NCI-H748 treated with DMSO at 0.1 percent for 48 hours (cell line): ENCODE results near the gene STPG3.

ENCODE experiments used
- DNase-seq: peaks from one replicate; lab custom pipeline; 2025; lab: John Stamatoyannopoulos, UW

STPG3 gene

DNA sequence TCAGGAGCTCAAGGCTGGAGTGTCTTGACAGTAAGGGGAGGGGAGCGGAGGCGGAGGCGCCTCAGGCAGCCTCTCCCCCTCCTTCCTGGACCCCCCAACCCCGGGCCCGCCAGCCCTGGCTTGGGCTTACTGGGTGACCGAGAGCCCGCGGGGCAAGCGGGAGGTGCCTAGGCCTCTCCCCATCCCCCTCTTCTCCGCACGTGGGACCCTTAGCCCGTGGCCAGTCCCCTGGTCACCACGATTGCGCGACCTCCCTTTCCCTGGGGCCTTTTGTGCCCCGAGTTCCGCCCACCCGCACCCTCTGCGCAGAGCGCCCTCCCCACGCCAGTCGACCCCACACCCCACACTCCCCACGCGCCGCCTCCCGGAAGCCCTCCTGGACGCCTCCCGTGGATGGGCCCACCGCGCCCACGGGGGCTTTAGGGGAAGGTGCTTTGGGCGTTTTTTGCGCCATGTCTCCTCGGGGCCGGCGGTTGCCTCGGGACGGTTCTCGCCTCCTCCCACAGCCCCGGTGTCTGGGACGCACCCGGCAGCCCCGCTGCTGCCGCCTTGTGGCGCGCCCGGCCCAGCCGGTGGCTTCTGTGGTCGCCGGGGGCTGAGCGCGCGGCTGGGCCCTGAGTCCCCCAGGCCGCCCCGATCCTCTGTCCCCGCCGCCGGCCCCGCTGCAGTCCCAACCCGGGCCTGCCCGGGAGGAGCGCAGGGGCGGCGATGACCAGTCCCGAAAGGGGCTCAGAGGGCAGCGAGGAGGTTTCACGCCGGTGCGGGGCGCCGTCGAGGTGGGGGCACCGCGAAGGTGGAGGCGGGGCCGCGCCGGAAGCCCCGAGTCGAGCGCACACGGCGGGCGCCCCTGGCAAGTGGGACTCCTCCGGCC, 29.6 kb downstream of the STPG3 start:
- no peak for DNase-seq

DNA sequence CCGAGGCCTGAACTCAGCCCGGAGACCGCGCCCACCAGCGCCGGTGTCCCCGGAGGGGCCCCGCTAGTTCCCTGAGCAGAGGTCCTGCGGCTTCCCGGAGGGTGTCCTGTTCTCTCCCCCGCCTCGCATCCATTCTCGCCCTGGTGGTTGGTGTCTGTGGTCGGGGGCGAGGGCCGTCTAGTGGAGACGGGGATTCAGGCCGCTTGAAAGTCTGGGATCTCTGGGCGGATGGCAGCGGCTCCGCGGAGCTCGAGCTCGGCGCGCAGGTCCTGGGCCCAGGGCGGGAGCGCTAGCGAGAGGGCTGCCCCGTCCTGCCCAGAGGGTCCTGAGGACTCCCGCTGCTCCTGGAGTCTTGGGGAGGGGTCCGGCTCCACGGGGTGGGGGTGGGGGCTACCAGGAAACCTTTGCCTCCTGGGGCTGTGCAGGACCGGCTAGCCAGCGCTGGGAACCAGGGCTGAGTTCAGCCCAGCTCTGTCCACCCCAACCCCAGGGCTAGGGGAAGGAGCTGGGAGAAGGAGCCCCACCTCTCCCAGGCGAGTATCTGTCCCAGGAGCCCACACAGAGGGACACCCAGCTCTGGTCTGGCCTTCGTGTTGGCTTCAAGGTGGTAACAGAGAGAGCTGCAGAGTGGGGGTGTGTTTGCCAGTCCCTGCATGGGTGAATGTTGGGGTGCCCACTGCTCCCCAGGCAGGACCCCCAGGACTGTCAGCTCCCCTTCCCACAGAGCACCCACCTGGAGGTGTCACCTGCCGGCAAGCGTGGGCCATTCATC, 30.4 kb downstream of the STPG3 start:
- DNase-seq, result no peak

DNA sequence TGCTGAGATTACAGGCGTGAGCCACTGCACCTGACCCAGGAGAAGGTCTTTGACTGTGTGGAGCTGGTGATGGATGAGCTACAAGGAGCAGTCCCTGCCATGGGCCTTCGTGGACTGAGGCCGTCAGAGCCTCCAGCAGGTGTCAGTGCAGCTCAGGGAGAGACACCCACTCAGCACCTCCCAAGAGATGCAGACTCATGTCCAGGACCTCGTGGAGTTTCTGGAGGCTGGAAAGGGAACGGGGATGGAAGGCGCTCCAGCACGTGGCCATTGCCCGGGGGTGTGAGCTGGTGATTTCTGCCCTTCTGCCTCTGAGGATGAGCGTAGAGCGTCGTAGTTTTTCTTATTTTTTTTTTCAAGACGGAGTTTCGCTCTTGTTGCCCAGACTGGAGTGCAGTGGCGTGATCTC, 35.9 kb downstream of the STPG3 start:
- DNase-seq, result peak; percentile 27

DNA sequence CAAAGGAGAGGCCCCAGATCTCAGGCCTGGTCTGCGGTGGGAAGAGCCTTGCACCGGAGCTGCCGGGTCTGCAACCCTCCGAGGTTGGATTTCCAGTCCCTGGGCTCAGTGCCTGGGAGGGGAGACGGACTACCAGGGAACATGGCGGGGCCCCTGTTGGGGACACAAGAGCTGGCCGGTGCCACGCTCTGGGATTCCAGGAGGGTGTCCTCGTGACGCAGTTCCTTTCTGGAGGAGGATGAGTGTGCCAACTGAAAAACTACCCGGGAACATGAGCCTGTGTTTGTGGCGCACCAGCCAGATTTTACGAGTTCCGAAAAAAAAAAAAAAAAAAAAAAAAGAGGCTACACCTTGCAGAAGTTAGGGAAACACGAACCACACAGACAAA, 42.0 kb downstream of the STPG3 start:
- no peak for DNase-seq

DNA sequence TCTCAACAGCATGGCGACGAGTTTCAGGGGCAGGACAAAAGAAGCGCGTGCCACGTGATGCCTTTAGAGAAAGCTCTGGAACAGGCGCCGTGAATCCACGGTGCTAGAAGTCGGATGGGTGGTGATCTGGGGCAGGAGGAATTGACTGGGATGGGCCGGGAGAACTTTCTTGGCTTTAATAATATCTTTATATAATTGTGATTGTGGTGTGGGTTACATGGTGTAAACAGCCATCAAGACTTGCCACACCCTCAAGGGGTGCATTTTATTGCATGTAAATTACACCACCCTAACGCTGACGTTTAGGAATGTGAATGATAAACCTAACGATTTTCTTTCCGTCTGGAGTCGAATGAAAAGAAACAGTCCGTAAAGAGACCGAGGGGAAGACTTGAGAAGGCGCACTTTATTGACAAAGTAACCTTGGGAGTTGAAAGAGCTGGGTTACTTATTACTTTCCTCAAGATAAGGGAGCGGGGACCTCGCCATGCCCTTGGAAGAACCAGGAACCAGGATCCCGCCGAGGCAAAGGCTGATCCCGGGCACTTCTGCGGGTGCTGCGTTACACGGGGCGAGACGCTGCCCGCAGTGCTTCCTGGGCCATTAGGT, 42.5 kb downstream of the STPG3 start:
- no peak for DNase-seq

DNA sequence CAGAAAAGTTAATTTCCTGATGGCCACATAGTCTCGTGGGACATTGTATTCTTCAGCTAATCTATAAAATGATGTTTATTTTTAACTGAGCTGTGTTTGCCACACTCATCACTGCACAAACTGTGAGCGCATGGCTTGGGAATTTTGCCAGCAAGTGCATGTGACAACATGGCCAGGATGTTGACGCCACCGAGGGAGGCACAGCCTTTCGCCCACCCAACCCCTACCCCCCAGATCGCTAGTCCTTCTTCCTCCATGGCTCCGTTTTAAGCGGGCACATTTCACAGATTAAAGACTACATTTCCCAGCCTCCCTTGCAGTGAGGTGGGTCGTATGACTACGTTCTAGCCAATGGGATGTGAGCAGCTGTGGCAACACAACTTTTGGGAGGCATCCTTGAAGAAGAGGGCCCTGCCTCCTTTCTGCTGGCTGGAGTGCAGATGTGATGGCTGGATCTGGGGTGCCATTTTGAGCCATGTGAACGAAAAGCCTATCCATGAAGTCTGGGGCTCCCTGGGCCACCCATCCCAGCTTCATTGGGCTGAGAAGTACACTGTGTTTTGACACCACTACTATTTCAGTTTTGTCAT, 43.1 kb downstream of the STPG3 start:
- DNase-seq, result peak; percentile 55

DNA sequence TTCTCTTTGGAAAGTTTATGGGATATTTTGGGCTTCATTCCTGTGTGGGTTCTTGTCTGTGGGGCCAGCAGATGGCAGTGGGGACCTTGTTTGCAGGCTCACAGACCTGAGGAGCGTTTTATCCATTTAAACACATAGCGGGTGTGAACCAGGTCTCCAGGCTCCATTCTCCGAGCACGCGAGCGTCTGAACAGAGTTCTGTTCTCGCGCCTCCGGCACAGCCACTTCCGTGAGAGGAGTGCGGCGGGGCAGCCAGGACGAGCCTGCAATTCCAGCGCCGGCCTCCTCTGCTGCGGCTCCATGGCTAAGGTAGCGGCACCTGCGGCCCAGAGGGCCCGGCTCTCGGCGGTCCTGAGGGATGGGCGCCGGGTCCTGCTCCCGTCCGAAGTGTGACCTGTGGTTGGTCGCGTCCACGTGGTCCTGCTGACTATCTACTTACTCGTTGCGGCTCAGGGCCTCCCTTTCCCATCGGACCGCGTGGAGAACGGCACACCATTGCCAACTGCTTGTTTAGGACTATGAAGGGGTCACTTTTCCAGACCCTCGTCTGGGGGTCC, 43.7 kb downstream of the STPG3 start:
- DNase-seq, result no peak

DNA sequence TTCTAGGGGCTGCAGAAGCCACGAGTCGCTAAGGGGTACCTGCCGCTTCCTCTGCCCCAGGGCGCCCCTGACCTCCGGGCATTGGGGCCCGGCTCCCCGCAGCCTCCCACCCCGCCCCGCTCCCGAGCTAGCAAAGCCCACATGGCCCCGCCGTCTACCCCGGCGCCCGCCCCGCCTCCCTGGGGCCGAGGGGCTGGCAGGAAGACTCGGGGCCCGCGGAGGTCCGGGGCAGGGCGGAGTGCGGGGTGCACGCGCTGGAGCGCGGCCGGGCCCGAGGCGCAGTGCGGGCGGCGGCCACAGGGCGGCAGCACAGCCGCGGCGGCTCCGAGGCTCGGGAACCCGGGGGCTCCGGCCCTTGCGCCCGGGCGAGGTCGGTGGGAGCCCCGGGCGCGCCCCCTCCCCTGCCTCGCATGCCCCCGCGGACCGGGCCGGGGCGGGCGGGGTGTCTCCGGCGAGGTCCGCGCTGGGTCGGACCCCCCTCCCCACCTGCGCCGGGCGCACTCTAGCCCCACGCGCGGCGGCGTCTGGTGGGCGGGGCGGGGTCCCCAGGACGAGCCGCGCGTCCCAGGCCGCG, 44.2 kb downstream of the STPG3 start:
- DNase-seq, result no peak

DNA sequence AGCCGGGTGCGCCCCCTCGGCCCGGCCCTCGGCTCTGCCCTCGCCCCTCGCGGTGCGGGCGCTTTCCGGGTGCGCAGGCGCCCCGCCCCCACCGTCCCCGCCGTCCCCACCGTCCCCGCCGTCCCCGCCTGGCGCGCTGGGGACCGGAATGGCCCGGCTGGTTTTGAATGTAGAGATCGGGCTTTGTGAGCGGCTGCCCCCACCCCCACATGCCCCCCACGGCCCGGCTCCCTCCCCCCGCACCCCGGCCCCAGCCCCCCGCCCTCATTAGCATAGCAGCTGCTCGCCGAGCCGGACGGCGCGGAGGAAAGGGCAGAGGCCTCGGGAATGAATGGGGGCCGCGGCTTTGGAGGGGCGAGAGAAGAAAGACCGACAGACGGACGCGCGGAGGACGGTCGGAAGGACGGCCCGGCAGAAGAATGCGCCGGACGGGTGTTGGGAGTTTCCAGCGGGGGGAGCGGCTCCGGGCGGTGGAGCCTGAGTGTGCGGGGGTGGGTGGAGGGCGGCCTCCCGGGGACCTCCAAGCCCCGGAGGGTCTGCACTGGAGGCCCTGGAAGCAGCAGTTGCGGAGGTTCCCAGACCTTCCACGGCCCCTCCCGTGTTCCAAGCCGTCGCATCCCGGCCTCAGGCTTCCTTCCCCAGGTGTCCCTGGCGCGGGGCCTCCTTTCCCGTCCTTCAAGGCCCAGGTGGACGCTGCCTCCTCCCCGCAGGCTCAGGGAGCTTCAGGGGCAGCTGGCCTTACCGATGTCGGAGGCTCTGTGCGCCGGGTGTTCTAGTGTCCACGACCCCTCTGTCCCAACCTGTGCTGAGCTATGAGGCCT, 45.0 kb downstream of the STPG3 start:
- DNase-seq, result no peak

DNA sequence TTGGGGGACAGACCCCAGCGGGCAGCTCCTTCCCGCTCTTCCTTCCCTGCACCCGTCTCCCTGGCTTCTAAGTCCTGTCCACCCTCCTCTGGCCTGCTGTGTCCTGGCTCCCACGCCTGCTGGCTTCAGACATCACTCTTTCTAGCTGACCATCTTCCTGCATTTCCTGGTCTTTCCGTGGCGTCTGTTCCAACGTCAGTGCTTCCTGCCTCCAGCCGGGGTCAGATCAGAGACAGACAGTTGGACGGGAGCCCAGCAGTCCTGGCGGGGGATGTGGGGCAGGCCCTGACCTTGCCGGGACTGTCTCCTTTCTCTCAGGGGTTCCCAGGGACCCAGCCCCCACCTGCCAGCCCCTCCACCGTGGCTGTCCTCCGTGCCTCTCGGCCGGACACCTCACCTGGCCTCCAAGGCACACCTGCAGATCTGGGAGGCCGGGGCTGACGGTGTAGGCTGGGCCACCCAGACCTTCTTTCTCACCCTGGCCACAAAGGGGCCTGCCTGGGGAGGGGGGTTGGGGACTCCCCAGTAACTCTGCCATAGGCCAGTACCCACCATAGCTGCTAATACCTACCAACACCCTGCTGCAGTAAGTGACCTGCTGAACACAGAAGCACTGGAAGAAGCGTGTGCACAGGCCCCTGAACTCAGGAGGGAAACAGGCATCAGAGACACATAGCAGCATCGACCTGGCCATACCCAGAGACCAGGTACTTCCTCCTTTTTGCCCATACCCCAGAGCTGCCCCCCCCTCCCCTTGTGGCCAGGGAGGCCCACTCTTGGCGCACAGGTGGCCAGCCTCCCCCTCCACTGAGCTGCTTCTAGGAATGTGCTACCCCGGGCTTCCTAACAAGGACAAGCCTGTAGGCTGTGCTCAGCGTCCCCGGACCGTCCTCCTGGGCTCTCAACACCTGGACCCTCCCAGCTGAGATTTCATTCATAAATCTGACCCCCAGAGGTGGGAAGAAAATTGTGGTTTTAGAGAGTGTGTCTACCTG, 45.9 kb downstream of the STPG3 start:
- DNase-seq, result no peak

DNA sequence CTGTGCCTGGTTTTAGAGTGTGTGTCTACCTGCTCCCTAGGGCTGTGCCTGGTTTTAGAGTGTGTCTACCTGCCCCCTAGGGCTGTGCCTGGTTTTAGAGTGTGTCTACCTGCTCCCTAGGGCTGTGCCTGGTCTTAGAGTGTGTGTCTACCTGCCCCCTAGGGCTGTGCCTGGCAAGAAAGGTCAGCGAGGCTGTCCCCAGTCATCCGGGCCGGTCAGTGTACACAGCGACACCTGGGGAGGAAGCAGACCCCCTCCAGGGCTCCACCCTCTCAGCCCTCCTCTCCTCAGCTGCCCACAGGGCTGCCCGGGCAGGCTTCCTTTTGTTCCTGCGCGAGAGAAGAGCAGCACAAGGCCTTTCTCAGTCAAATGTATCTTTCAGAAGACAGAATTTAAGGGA, 46.9 kb downstream of the STPG3 start:
- no peak for DNase-seq

DNA sequence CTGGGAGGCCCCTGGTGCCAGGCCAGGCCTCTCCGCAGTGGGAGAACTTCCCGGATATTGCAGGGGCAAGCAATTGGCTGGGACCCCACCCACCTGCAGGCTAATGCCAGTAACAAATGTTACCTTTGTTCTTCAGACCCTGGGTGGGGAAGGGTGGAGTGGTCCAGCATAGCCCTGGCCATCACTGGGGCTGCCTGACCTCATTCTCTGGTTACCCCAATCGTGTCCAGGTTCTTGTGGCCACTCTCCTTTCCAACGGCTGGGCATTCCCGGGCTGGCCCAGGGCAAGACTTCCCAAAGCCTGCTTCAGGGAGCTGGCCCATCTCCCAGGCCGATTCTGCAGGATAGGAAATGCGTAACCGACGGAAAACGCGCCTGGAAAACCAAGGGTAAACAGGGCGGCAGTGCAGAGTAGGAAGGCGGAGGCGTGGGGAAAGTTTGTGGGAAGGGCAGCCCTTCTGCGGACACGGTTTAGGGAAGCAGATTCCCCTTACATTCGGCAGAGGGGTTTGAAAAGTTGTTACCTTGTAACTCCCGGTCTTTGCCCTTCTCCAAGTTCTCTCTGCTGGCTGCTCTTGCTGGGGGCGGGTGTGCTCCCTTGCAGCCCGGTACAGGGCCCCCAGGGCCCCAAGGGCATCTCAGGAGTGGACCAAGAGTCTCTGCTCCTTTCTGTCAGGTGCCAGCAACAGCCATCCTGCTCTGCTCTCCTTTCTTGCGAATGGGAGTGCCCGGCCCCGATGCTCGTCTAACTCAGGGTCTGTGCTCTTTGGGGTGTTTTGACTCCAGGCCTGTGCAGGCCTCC, 47.5 kb downstream of the STPG3 start:
- no peak for DNase-seq

DNA sequence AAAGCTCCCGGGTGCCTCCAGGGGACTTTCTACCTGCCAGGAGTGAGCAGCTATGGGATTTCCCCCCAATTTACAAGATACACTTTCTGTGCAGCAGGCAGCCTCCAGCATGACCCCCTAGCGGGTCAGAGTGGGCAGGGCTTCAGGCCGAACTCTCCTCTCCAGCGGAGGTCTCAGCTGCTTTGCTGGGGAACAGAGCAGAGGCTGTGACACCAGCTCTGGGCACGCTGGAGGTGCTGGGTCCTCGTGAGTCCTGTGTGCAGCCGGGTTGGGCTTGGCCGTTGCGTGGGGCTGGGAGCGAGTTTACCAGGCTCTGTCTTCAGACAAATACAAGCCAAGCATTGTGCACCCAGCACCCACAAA, 48.1 kb downstream of the STPG3 start:
- DNase-seq, result no peak

DNA sequence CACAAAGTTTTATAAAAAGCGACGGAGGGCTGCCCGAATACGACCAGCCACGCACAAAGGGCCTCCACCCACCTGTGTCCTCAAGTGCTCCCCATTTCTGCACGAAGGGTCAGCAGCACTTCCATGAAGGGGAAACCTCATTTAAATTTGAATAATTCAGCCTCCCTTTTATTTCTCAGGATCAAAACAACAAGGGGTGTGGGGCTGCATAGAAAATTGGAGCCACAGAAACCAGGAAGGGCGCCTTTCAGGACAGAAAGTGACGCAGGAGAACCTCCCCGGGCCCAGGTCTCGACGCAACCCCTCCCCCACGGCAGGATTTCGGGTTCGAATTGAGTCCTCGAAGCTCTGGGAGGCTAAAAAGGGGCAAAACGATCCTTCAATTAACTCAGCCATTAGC, 48.9 kb downstream of the STPG3 start:
- no peak for DNase-seq

DNA sequence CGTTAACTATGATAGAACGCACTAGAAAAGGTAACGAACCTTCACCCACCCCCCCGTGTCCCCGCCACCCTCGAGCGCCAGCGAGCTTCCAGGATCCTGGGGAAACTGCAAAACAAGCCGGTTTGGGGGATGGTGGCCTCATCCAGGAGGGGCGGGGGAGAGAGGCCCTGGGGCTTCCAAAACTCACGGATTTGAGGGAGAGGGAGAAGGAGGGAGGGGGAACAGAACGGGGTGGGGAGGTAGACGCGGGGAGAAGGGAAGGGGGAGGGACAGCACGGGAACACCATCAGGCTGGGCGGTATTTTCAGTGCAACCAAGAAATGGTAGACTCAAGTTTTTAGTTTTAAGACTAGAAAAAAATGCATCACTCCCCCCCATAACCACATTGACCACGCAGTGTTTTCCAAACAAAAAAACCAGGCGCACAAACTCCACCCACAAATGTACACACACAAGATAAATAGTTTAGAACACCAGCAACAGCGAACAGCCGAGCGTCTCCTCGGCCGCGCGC, 49.5 kb downstream of the STPG3 start:
- DNase-seq, result peak; percentile 53

DNA sequence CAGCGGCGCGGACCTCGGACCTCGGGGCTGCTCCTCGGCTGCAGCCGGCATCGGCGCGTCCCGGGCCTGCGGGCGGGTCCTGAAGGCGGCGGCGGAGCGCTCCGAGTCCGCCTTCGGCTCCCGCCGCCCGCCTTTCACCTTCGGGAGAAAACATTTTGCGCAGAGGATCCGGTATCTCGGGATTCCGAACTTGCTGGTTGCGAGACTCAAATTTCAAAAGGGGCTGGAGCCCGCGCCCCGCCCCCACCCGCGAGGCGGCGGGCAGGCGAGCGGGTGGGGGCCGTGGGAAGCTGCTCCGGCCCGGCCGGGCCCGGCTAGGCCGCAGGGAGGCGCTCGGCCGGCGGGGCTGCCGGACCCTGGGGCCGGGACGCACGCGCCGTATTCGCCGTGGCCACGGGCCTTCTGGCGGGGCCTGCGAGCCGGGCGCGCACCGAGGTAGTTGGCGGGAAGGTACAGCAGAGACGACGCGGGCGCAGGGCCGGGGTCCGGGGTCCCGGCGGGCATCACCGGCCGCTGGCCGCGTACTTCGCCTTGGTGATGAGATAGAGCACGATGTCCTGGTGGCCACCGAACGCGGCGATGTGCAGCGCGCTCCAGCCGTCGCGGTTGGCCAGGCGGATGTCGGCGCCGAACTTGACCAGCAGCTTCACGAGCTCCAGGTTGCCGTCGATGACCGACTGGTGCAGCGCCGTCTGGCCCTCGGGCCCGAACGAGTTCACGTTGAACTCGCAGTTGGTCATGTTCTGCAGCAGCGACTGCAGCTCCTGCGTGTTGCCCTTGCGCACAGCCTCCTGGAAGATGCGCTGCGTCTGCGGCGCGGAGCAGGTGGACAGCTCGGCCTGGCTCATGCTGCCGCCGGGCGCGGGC, 50.2 kb downstream of the STPG3 start:
- no peak for DNase-seq

DNA sequence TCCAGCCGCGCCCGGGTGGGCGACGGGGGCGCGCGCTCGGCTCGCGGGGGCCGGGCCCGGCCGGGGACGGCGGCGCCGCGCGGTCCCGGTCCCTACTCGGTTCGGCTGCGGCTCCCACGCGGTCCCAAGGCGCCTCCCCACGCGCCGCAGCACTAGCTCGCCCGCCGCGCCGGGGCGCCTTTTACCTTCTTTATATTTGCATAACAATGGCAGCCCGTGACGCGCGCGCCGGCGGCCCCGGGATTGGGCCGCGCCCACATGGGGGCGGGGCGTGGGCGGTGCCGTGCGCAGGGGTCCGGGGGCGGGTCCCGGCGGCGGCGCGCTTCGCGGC, 51.0 kb downstream of the STPG3 start, which contains the start of gene NRARP:
Gene NRARP (minus strand): TSS at position 154 of the 331 bp plus-strand sequence. CDS start 343 bp downstream, outside the sequence.
- peak; percentile 66 for DNase-seq
